HG03432 (cell line): ENCODE results near the gene GAS6.
"Not testable (repeated sequence)": the region's sequence is repeated elsewhere in the genome, so short reads cannot be mapped to it uniquely, and the experiment has no call there.

ENCODE experiments used
- ATAC-seq: cut with Tn5 transposase; IDR thresholded peaks from one replicate; pipeline ENCODE4 v1.9.1; 2021; ENCODE audit warnings: mild to moderate bottlenecking, moderate library complexity; ENCODE audit not compliant: unreplicated experiment

Gene GAS6

GRCh38 chr13:113863524-113864272 is at the start of gene GAS6:
TSS of gene GAS6 (minus strand) at chr13:113864076. CDS start at chr13:113863920, 156 bp downstream.
- ATAC-seq, result no peak

- not testable (repeated sequence) for ATAC-seq
These were observed 49.5 kb upstream of the GAS6 start for GRCh38 chr13:113913408-113913807.

GRCh38 chr13:113912596-113912995 is 48.7 kb upstream of the GAS6 start:
- ATAC-seq, result no peak

- no peak for ATAC-seq
These were observed 44.0 kb upstream of the GAS6 start for GRCh38 chr13:113907635-113908617.

GRCh38 chr13:113906571-113906970 is 42.7 kb upstream of the GAS6 start:
- no peak for ATAC-seq

GRCh38 chr13:113905942-113906341 is 42.1 kb upstream of the GAS6 start:
- no peak for ATAC-seq

- ATAC-seq, result no peak
These were observed 41.1 kb upstream of the GAS6 start for GRCh38 chr13:113905018-113905417.

- ATAC-seq, result no peak
These were observed 40.5 kb upstream of the GAS6 start for GRCh38 chr13:113904411-113904810.

- ATAC-seq, result no peak
These were observed 40.0 kb upstream of the GAS6 start for GRCh38 chr13:113903912-113904311.

GRCh38 chr13:113902986-113903775 is 39.3 kb upstream of the GAS6 start:
- ATAC-seq, result no peak

GRCh38 chr13:113902481-113902880 is 38.6 kb upstream of the GAS6 start:
- ATAC-seq, result no peak

- ATAC-seq, result no peak
These were observed 37.8 kb upstream of the GAS6 start for GRCh38 chr13:113901642-113902041.

GRCh38 chr13:113901231-113901630 is 37.4 kb upstream of the GAS6 start:
- ATAC-seq, result no peak

GRCh38 chr13:113900646-113901045 is 36.8 kb upstream of the GAS6 start:
- ATAC-seq, result no peak

- ATAC-seq, result no peak
These were observed 34.5 kb upstream of the GAS6 start for GRCh38 chr13:113898391-113898790.

GRCh38 chr13:113897966-113898365 is 34.1 kb upstream of the GAS6 start:
- no peak for ATAC-seq

- ATAC-seq, result no peak
These were observed 33.3 kb upstream of the GAS6 start for GRCh38 chr13:113897161-113897560.

- ATAC-seq, result no peak
These were observed 31.6 kb upstream of the GAS6 start for GRCh38 chr13:113895436-113895835.

GRCh38 chr13:113890774-113891480 is 27.1 kb upstream of the GAS6 start:
- ATAC-seq, result no peak

- ATAC-seq, result no peak
These were observed 25.6 kb upstream of the GAS6 start for GRCh38 chr13:113889467-113889866.
